HepG2 (cell line): Measurements from ENCODE around the gene DHCR7. TPM values are rescaled to one million over a fixed set of nuclear protein-coding genes. Genes with fewer than 3 reads are reported as not detected.

Experiments used
- ATAC-seq: fragments of 200-7000 bp; cut with Tn5 transposase; 3 replicates; pipeline ENCODE4 v1.9.1; 2020; ENCODE audit warnings: mild to moderate bottlenecking, moderate library complexity
- BruUV-seq: library from RNA; stranded (reverse); fragments of 400-500 nt; replicated peaks from 2 replicates; lab custom pipeline; 2021; lab: Mats Ljungman, UMichigan
- CTCF ChIA-PET: fragments of 300-600 bp; formaldehyde crosslinking; extraction: SDS; loops from one replicate; lab custom pipeline; 2021; ENCODE audit warnings: low total read pairs, inconsistent platforms, low intra/inter-chr PET ratio; lab: Yijun Ruan, JAX
- POLR2A ChIA-PET: fragments of 350-600 bp; sonication (Branson Sonifier 250); formaldehyde crosslinking; loops from one replicate; lab custom pipeline; 2020; ENCODE audit warnings: antibody characterized with exemption, inconsistent platforms; lab: Yijun Ruan, JAX
- DNase-seq: peaks from one replicate; pipeline ENCODE4 v3.0.0-alpha.2; 2015; ENCODE audit warnings: low spot score
- FAIRE-seq: peaks from 3 replicates; lab custom pipeline; 2011; peaks lifted over from hg19 to GRCh38; lab: Jason Lieb, UNC
- H2AFZ ChIP-seq: one replicate; pipeline ENCODE4 v1.6.1; 2011; ENCODE audit warnings: low read length, inconsistent platforms
- H3K27ac ChIP-seq: fragments of 300-600 bp; 3 replicates; pipeline ENCODE4 v1.8.0; 2011; ENCODE audit warnings: mixed run types, mild to moderate bottlenecking, mixed read lengths, low read length, inconsistent platforms; ENCODE audit not compliant: insufficient read depth; ENCODE audit errors: extremely low read length
- H3K27me3 ChIP-seq, 2 experiments: fragments of 200-600 bp in 1 of 2; 2 replicates in 1 of 2; 3 replicates in 1 of 2; pipeline versions ENCODE4 v1.6.0 to v1.8.0; 2011; ENCODE audit warnings: low read length in 2 of 2, mild to moderate bottlenecking in 2 of 2, moderate library complexity in 2 of 2, inconsistent platforms in 1 of 2; ENCODE audit not compliant: insufficient read depth in 2 of 2, control insufficient read depth in 1 of 2
- H3K36me3 ChIP-seq, 2 experiments: fragments of 200-600 bp in 1 of 2; replicated peaks in 1 of 2; 2 replicates in 1 of 2; 3 replicates in 1 of 2; pipeline versions ENCODE4 v1.5.1 to v1.8.0; 2011; ENCODE audit warnings: low read length in 2 of 2, inconsistent platforms in 1 of 2; ENCODE audit not compliant: insufficient read depth in 2 of 2, control insufficient read depth in 1 of 2
- H3K4me1 ChIP-seq: 2 replicates; pipeline ENCODE4 v1.5.1; 2012; ENCODE audit warnings: low read length, inconsistent platforms; ENCODE audit not compliant: insufficient read depth
- H3K4me2 ChIP-seq: 2 replicates; pipeline ENCODE4 v1.6.0; 2011; ENCODE audit warnings: low read depth, low read length, inconsistent platforms
- H3K4me3 ChIP-seq, 3 experiments: fragments of 200-600 bp in 1 of 3; sonication (generic), shearing (Covaris generic) in 1 of 3; replicated peaks in 1 of 3; 2 replicates each; pipeline ENCODE4 v1.5.1; 2011 to 2016; ENCODE audit warnings: low read length in 3 of 3, inconsistent platforms in 2 of 3, low read depth in 2 of 3, mild to moderate bottlenecking in 2 of 3, control low read depth in 1 of 3, mixed read lengths in 1 of 3; ENCODE audit not compliant: insufficient read depth in 1 of 3
- H3K79me2 ChIP-seq: one replicate; pipeline ENCODE4 v1.6.1; 2011; ENCODE audit warnings: low read length, inconsistent platforms; ENCODE audit not compliant: insufficient read depth
- H3K9ac ChIP-seq: 2 replicates; pipeline ENCODE4 v1.6.0; 2011; ENCODE audit warnings: mild to moderate bottlenecking, low read depth, low read length, inconsistent platforms; ENCODE audit not compliant: insufficient read depth
- H3K9me3 ChIP-seq: 2 replicates; pipeline ENCODE4 v1.5.1; 2012; ENCODE audit warnings: mild to moderate bottlenecking, low read length
- H4K20me1 ChIP-seq: 2 replicates; pipeline ENCODE4 v1.6.0; 2011; ENCODE audit warnings: inconsistent platforms, mild to moderate bottlenecking, low read length, moderate library complexity; ENCODE audit not compliant: insufficient read depth
- GTF2F1 ChIP-seq: fragments of 150-350 bp; IDR thresholded peaks from 2 replicates; pipeline ENCODE4 v1.6.1; 2014; ENCODE audit warnings: low read length
- NFKB2 ChIP-seq: sonication (generic); formaldehyde crosslinking; IDR thresholded peaks from 2 replicates; pipeline ENCODE4 v1.4.0; 2020; ENCODE audit warnings: missing genetic modification reagents, borderline replicate concordance
- POLR2A ChIP-seq, 2 experiments: IDR thresholded peaks; 2 replicates each; pipeline ENCODE4 v1.6.1; 2011; ENCODE audit warnings: low read depth in 2 of 2, low read length in 2 of 2, mild to moderate bottlenecking in 1 of 2, moderate library complexity in 1 of 2; ENCODE audit not compliant: insufficient read depth in 1 of 2
- SAFB2 ChIP-seq: sonication (generic); formaldehyde crosslinking; IDR thresholded peaks from 2 replicates; pipeline ENCODE4 v1.5.1; 2020; ENCODE audit warnings: missing genetic modification reagents, low read depth, mild to moderate bottlenecking, borderline replicate concordance
- SALL1 ChIP-seq: sonication (generic); formaldehyde crosslinking; IDR thresholded peaks from 2 replicates; pipeline ENCODE4 v1.8.0; 2022; ENCODE audit warnings: mild to moderate bottlenecking, missing genetic modification reagents
- SIN3A ChIP-seq: IDR thresholded peaks from 2 replicates; pipeline ENCODE4 v1.6.1; 2011; ENCODE audit warnings: low read depth, mild to moderate bottlenecking, control low read depth, low read length, borderline replicate concordance
- SMARCC2 ChIP-seq: fragments of 450-650 bp; IDR thresholded peaks from 2 replicates; pipeline ENCODE4 v1.6.1; 2017; ENCODE audit warnings: antibody characterized with exemption, mild to moderate bottlenecking
- SMC3 ChIP-seq: IDR thresholded peaks from 2 replicates; pipeline ENCODE4 v1.6.1; 2011; ENCODE audit warnings: low read length, improper control_type of control experiment
- SPEN ChIP-seq: sonication (generic); formaldehyde crosslinking; IDR thresholded peaks from 2 replicates; pipeline ENCODE4 v1.5.1; 2020; ENCODE audit warnings: low read depth, mild to moderate bottlenecking, missing genetic modification reagents
- ZNF160 ChIP-seq: sonication (generic); formaldehyde crosslinking; IDR thresholded peaks from 2 replicates; pipeline ENCODE4 v1.8.0; 2022; ENCODE audit warnings: mild to moderate bottlenecking, inconsistent platforms, missing genetic modification reagents
- ZNF772 ChIP-seq: sonication (generic); formaldehyde crosslinking; IDR thresholded peaks from 2 replicates; pipeline ENCODE4 v1.5.0; 2020; ENCODE audit warnings: mild to moderate bottlenecking, missing genetic modification reagents
- WGBS: methylation state at CpG from one replicate; pipeline ENCODE4 v1.1.6; 2017; ENCODE audit warnings: low lambda C conversion rate; 5-methylcytosine and 5-hydroxymethylcytosine counted together
- in situ Hi-C: cut with HindIII; loops from 2 replicates; pipeline ENCODE4 v1.10.0; 2017; ENCODE audit warnings: low pct_unique_long_range_greater_than_20kb; ENCODE audit not compliant: extremely low pct_ligation_motif_present
- intact Hi-C: fragments of 100-400 bp; cut with micrococcal nuclease; formaldehyde crosslinking; loops from one replicate; pipeline ENCODE4 v1.10.0; 2022; ENCODE audit not compliant: unreplicated experiment
- polyA plus RNA-seq, 8 experiments: library from polyadenylated mRNA; depleted of rRNA in 3 of 8; stranded (reverse) in 7 of 8; unstranded in 1 of 8; fragments of >200 nt; fragmentation: Illumina TruSeq in 4 of 8; extraction: Trizol in 4 of 8; gene quantifications; 2 replicates each; pipeline versions ENCODE4 v1.2.1 to v1.2.3, GENCODE V29; 2011 to 2016; ENCODE audit warnings: low read depth in 4 of 8, missing spikeins in 1 of 8, mixed read lengths in 1 of 8; ENCODE audit not compliant: insufficient read depth in 1 of 8
- total RNA-seq, 5 experiments: library from RNA; depleted of rRNA; stranded (reverse); fragments of >200 nt; fragmentation: Illumina TruSeq; extraction: Trizol; gene quantifications; 2 replicates each; pipeline ENCODE4 v1.2.3, GENCODE V29; 2016; ENCODE audit warnings: low read depth in 1 of 5
- TF ChIP-seq, protein P1 (sequence below): sonication (generic); formaldehyde crosslinking; IDR thresholded peaks from 2 replicates; pipeline ENCODE4 v1.4.0; 2020; ENCODE audit warnings: missing genetic modification reagents, borderline replicate concordance
- TF ChIP-seq, protein P2 (sequence below): sonication (generic); formaldehyde crosslinking; IDR thresholded peaks from 2 replicates; pipeline ENCODE4 v1.8.1; 2023; ENCODE audit warnings: mild to moderate bottlenecking, moderate library complexity, missing genetic modification reagents

Gene DHCR7
- total and polyA plus RNA-seq, 2 of the 13 experiments (the other 11 are each of a cell fraction or from before 2014, with no cell fraction given) = 96.0 to 143 TPM

- DNase-seq (no peak), ATAC-seq (no peak), FAIRE-seq (no peak)
- 0 out of 4 replicates have a peak, but pooled peaks of 1 of the 2 experiments have one; percentile 18 for TF ChIP-seq POLR2A (IDR thresholded peaks at IDR 0.05; ENCODE audit: insufficient read depth in 1 of 2, low read depth in 2 of 2, low read length in 2 of 2)
- TF ChIP-seq SALL1 (CRISPR knock-in tag) = 0 out of 2 replicates have a peak, but pooled peaks have one; percentile 11
- TF ChIP-seq SMARCC2 = no peak
- TF ChIP-seq ZNF160 = no peak
- TF ChIP-seq NFKB2 (CRISPR knock-in tag) = no peak
- TF ChIP-seq GTF2F1 = no peak
- ChIA-PET POLR2A (interaction anchor here (1.9 kb wide), 1 partner anchor 13 kb away, joined by 16 read pairs; the partner anchor contains the start of gene DHCR7), CTCF (no interaction called here)
- no peak overlapping the region for H3K4me3 ChIP-seq
- in situ Hi-C loops (no loop called here), intact Hi-C loops (no loop called here)
- TSS peak; percentile 51 for BruUV-seq
- H3K27me3 ChIP-seq = no peaks in the 10 kb centered on the region
- no peak overlapping the region for H2AFZ ChIP-seq
- H3K4me2 ChIP-seq = no peak overlapping the region
- 78% methylated on average over 14 of the region's 18 CpGs for WGBS
- no peaks in the 10 kb centered on the region for H3K79me2 ChIP-seq
- no peak overlapping the region for H3K9ac ChIP-seq
- H4K20me1 ChIP-seq = peaks cover 24% of the 10 kb centered on the region; the same call in 1 of the 2 replicates
- no peak overlapping the region for H3K27ac ChIP-seq
- H3K9me3 ChIP-seq = no peaks in the 10 kb centered on the region
- H3K36me3 ChIP-seq = peaks cover 16 to 41% of the 10 kb centered on the region in 2 experiments
- peaks cover 42% of the 10 kb centered on the region for H3K4me1 ChIP-seq
These were observed 13.5 kb downstream of the DHCR7 start for GRCh38 chr11:71434576-71435130.

DNA sequence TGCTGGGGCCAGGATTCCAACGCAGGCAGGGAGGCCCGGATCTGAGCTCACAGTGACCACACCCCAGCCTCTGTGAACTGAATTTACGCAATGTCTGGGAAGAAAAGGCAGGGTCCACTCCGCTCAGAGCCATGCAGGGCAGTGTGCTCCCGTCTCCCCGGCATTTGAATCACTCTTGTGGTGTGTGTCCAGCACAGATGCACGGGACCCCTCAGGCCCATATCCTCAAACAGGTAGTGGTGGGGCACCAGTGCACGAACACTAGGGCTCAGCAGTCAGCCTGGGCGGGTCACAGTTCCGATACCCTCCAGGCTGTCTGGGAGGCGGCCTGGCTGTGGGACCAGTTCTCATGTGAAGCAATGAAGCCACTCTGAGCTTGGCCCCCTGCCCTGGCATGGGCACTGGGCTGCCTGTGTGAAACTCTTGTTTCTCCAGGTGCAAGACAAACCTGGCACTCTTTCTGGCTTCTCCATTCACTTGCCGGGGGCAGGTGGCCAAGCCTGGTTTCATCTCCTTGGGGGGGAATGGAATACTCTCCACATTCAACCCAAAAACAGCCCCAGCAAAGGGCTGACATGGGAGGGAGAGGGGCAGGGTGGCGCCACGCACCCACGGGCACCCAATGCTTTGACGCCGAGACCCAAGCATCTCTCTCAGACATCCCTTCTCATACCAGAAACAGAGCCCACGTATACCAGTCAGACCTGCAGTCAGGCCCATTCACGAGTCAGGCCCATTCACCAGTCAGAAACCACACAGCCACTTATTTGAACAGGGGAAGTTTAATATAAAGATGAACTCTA is 14.3 kb downstream of the DHCR7 start:
- ChIA-PET POLR2A (interaction anchor here (1.2 to 1.9 kb wide), 2 partner anchors 14 to 19 kb away, joined by 8 to 16 read pairs; partner anchors contain the start of genes DHCR7 and NADSYN1), CTCF (no interaction called here)
- Histone ChIP-seq H3K4me2 (peak overlapping the region; percentile 72), H3K4me1 (peaks cover 51% of the 10 kb centered on the region), H3K79me2 (no peaks in the 10 kb centered on the region), H3K27me3 (no peaks in the 10 kb centered on the region), H3K9ac (0 out of 2 replicates have a peak overlapping the region, but pooled peaks have one; percentile 11), H3K27ac (peak overlapping the region; percentile 23), H3K36me3 (peaks cover 12 to 33% of the 10 kb centered on the region in 2 experiments), H3K9me3 (no peaks in the 10 kb centered on the region), H3K4me3 (peak overlapping the region in 1 of 3 experiments; percentile 26; a peak in 2 of 6 replicates), H4K20me1 (peaks cover 24% of the 10 kb centered on the region; the same call in 1 of the 2 replicates), H2AFZ (no peak overlapping the region)
- ATAC-seq (peak; percentile 84), FAIRE-seq (peak; percentile 72), DNase-seq (peak; percentile 68)
- BruUV-seq = no TSS peak
- intact Hi-C loops (no loop called here), in situ Hi-C loops (no loop called here)
- WGBS = 84% methylated on average over 9 of the region's 19 CpGs
- no peak; the same call in 1 of the 2 replicates for TF ChIP-seq SMC3
- TF ChIP-seq ZNF772 (CRISPR knock-in tag) = 0 out of 2 replicates have a peak, but pooled peaks have one; percentile 67
- peak; percentile 75; the same call in 1 of the 2 replicates for TF ChIP-seq SPEN (CRISPR knock-in tag)
- TF ChIP-seq SAFB2 = 0 out of 2 replicates have a peak, but pooled peaks have one; percentile 6
- TF ChIP-seq, protein P1, sequence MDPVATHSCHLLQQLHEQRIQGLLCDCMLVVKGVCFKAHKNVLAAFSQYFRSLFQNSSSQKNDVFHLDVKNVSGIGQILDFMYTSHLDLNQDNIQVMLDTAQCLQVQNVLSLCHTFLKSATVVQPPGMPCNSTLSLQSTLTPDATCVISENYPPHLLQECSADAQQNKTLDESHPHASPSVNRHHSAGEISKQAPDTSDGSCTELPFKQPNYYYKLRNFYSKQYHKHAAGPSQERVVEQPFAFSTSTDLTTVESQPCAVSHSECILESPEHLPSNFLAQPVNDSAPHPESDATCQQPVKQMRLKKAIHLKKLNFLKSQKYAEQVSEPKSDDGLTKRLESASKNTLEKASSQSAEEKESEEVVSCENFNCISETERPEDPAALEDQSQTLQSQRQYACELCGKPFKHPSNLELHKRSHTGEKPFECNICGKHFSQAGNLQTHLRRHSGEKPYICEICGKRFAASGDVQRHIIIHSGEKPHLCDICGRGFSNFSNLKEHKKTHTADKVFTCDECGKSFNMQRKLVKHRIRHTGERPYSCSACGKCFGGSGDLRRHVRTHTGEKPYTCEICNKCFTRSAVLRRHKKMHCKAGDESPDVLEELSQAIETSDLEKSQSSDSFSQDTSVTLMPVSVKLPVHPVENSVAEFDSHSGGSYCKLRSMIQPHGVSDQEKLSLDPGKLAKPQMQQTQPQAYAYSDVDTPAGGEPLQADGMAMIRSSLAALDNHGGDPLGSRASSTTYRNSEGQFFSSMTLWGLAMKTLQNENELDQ = no peak
- TF ChIP-seq, protein P2, sequence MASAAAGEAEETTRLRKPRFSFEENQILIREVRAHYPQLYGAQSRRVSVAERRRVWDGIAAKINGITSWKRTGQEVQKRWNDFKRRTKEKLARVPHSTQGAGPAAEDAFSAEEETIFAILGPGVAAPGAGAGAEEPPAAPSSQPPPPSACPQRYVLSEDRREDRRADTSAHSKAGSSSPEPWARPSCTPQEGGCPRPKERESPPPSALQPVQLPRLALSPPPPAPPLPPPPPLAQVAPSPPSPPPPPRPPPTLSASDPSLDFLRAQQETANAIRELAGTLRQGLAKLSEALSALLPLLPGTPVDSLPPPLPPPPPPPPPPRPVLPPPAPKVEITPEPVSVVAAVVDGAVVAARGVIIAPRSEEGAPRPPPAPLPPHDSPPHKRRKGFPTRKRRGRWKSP (CRISPR knock-in tag) = 0 out of 2 replicates have a peak, but pooled peaks have one; percentile 16
- peak; percentile 38; the same call in 1 of the 2 replicates for TF ChIP-seq SIN3A
